H4 (cell line): ENCODE results near the gene PABPN1L. TPM values are rescaled to one million over a fixed set of nuclear protein-coding genes. Genes with fewer than 3 reads are reported as not detected.

Experiments
- DNase-seq: peaks from one replicate; pipeline ENCODE4 v3.0.0-alpha.2; 2015; ENCODE audit warnings: low spot score
- total RNA-seq: library from RNA; depleted of rRNA; stranded (reverse); fragments of >200 nt; shearing (Covaris generic); gene quantifications from 2 replicates; pipeline ENCODE4 v1.2.3, GENCODE V29; 2014

PABPN1L gene
- total RNA-seq, 1 experiment from 2014 or later, result not detected

DNA sequence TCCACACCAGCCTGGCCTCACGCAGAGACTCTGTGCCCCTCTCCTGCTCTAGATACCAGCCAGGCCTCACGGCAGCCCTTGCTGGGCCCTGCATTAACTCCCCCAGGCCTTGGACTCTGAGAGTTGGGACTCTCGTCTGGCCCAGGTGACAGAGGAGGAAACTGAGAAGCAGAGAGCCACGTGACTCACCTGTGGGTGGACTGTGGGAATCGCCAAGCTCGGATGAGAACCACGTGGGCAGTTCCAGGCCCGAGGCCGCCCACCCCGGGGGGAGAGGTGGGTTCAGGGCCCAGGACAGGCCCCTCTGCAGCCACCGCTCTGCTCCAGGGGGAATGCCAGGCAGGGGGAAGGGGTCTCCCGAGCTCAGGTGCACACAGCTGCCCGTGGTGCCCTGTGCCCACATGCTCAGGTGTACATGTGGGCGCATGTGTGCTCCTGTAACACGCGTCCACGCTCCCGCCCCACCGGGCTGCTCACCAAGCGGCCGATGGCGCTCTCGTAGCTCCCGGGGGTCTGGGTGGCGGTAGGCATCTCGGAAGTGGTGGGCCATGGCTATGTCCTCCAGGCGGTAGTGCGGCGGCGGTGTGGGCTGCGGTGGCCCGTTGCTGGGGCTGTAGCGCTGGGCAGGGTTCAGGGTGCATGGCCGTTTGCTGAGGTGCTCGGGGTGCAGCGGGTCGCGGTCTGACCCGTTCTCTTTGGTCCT lies 18.3 kb upstream of the PABPN1L start:
- DNase-seq, result no peak

- DNase-seq, result no peak
These were observed 17.5 kb upstream of the PABPN1L start for GRCh38 chr16:88883946-88884345.

- no peak for DNase-seq
These were observed 16.8 kb upstream of the PABPN1L start for GRCh38 chr16:88883117-88883895.

- DNase-seq, result no peak
These were observed 16.0 kb upstream of the PABPN1L start for GRCh38 chr16:88882358-88883030.

DNA sequence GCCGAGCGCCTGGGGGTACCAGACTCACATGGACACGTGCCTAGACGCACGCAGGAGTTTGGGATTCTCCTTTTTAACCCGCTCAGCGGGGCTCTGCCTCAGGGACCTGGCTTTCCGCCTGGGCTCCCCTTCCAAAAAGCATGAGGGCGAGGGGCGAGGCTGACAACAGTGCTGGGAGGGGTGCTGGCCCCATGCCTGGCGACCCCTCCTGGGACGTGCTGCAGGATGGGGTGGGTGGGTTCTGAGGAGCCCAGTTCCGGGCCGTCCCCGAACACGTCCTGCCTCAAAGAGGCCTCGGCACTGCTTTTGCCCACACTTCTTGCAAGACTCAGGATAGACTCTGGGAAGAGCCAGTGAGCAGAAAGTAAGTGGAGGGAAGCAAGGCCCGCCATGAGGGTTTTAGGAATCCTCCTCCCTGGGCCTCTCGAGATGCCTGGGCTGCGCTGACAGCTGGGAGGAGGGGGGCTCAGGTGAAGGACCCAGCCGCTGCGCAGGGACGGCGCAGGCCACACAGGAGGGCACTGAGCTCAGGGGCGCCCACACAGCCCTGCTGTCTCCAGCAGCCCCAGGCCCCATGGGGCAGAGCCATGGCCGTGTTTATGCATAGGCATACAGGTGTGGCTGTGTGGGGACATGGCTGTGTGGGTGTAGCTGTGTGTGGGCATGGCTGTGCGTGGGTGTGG lies 15.4 kb upstream of the PABPN1L start:
- no peak for DNase-seq

DNA sequence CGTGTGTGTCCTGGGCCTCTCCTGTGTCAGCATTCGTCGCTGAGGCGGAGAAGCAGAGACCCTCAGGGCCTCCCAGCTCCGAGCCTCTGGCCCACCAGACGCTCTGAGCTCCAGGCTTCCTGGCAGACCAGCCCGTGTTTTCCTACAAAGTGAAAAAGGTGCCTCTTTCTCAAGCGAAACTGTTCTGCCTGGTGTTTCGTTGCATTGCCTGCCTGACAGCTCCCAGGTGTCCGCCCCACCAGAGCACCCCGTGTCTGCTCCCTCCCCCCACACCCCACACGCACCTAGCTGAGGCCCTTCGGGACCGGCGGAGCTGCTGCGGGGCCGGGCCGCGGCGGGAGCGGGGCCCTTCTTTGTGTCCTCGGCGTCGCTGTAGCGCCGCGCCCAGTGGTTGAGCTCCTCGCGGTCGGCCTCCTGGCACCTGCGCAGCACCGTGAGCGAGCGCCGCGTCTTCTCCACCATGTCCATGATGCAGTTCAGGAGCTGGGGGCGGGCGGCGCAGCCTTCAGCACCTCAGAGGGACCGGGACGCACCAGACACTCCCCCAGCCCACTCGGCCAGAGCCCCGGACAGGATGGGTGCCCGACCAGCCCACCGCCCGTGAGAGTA lies 14.7 kb upstream of the PABPN1L start:
- DNase-seq, result no peak

DNA sequence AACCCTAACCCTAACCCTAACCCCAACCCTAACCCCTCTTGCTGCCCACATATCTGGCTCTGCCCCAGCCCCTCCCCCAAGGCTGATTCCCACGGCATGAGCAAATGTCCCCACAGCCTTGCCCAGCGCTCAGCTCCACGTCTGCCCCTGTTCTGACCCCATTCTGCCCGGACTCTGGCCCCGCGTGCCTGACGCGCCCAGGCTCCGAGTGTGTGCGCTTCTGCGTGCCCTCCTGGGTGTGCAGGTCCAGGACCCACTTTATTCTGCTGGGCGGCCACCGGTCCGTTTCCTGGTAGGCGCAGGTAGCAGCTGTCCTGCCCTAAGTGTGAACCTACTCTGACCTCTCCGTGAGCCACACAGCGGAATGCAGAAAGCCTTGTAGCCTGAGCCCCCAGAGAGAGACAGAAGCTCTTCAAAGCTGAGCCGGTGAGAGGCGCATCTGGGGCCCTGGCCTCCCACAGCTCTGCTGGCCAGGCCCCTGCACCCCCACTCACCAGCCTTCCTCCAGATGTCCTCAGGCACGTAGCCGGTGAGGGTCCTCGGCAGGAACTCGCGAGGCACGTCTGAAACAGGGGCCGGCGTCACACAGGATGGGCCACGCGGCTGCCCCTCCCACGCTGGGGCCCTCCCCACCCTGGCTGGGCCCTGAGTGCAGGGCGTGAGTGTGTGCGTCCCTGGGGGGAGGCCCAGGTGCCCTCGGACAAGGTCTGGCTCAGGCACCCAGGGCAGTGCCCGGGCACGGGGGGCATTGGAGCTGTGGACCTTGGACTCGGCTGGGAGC lies 14.0 kb upstream of the PABPN1L start:
- no peak for DNase-seq

GRCh38 chr16:88879788-88880055 lies 13.3 kb upstream of the PABPN1L start:
- no peak for DNase-seq

DNA sequence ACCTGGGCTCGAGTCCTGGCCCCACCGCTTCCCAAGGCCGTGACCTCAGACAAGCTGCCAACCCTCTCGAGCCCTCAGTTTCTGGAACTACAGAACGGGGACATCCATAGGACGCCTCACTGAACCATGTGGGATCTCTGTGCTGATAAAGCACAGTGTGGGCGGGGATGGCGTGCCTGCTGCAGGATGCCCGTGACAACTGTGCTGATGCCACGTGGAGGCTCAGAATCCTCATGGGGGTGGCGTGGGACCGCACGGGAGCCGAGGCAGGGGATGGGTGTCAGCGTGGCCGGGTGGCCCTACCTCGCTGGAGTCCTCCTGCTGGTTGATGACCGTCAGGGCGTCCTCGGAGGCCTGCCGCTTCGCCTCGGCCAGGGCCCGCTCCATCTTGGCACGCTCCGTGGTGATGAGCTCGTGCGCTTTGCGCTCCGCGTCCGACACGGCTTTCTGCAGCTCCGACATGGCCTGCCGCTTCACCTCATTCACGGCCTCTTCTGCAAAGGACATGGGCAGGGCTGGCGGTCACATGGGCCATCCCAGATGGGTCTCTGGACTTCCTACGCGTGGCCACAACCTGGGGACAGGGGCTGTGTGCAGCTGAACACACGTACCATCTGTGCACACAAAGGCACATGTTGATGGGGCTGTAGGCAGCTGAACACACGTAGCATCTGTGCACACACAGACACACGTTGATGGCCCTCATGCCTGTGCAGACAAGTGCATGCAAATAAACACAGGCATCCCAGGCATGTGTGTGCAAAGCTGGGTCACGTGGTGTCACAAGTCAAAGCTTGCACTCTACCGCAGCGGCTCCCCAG lies 12.7 kb upstream of the PABPN1L start:
- DNase-seq, result no peak

DNA sequence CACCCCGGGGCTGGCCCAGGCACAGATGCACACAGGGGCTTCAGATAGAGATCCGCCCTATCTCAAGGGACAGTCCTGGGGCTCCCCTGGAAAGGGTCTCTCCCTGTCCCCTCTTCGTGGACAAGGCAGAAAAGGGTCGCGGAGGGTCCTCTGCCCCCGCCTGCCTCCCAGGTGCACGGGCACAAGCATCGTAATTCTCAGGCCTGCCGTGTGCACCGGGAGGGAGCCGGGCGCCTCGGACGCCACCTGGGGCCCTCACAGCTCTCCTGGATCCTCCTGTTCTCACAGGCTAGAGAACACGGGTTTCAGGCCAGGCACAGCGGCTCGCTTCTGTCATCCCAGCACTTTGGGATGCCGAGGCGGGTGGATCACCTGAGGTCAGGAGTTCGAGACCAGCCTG lies 11.9 kb upstream of the PABPN1L start:
- no peak for DNase-seq

GRCh38 chr16:88877564-88878289 lies 11.3 kb upstream of the PABPN1L start:
- no peak for DNase-seq

DNA sequence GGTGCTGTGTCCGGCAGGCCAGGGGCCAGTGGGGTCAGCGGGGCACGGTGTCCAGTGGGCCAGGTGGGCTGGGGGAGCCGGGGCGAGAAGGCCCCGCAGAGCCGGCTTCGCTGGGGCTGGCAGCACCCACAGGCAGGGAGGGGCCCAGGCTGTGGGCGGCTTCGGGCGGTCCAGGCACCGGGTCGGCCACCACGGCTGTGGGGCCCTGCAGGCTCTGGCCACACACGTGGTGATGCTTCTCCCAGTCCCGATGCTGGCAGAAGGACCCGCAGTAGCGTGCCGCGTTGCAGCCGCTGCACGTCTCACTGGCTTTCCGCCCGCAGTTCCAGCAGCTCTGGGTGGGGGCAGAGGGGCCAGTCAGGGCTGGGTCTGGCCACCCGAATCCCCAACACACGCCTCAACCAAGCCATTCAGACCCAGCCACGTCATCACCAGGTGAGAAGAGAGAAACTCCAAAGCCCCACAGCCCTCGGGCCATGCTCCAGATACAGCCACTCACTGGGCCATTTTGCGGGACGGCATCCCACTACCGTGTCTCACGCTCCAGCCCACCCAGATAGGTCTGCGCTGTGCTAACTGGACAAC lies 10.6 kb upstream of the PABPN1L start:
- no peak for DNase-seq

DNA sequence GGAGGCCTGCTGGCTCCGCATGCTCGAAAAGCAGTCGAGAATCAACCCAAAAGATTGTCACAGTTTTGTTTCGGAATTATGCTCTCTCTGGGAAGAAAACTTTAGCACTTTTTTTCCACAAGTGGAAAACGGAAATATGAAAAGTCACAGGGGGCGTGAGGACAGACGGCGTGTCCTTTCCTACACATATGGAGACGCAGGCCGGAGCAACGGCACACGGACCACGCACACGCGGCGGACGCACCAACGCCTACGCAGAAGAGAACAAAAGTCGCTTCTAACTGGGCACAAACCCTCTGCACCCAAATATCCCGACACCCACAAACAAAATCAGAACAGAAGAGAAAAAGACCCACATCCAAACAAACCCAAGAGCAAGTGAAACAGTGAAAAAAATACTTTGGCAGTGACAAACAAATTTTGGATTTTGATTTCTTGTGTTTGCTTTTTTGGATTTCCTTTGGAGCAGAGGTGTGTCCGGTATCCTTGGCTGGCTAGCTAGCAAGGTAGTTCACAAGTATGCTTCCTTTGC lies 9.3 kb upstream of the PABPN1L start:
- DNase-seq, result no peak

GRCh38 chr16:88874938-88875599 lies 8.6 kb upstream of the PABPN1L start:
- no peak for DNase-seq

DNA sequence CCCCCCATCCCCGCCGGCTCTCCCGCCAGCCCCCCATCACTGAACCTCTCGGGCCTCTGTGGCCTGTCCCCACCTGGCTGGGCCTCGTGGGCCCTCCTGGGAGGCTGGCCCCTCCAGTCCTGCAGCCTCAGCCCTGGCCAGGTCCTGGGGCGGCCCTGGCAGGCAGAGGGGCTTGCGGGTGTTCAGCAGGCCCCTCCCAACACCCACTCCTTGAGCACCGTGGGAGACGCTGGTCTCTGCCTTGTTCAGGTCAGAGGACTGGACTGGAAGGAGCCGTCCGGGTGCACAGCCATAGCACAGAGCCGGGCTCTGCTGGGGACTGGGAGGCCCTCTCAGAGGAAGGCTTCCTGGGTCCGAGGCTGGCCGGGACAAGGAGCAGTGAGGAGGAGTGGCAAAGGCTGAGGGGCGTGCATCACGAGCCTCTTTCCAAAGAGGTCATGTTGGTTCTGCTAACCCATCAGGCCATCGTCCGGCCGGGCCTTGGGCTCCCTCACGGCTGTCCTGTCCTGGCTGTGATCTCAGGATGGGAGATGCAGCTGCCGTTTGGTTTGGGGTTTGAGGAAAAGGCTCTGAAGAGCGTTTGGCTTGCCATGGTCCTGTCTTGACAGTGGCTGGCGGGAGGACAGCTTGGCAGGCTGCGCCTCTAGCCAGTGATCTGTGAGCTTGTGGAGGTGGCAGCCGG lies 6.3 kb upstream of the PABPN1L start:
- no peak for DNase-seq

DNA sequence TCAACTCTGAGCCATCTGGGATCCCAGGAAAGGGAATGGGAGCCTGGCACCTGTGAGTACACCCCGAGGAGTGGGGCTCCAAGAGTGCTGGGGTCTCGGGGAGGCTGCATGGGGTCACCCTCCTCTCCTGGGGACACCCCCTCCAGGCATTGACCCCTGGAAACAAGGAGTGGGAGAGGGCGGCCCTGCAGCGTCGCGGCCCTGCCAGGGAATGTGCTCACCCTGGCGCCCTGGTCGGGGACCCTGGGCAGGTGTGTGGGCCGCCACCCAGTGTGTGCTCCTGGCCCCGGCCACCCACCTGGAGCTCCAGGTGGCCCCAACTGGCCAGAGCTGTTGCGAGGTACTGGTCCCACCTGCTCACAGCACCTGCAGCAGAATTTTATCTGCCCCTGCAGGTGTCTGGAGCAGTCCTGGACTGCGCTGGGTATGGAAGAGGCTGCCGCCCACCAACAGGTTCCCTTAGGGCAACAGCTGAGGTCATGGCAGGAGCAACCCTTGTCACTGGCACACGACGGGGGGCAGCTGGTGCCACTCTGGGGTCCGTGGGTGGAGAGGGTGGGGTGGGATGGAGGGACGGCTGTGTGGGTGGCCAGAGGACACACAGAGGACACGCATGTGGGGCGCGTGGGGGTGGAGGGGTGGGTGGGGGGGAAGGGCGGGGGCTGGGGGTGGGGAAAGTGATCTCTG lies 5.4 kb upstream of the PABPN1L start:
- DNase-seq, result no peak

DNA sequence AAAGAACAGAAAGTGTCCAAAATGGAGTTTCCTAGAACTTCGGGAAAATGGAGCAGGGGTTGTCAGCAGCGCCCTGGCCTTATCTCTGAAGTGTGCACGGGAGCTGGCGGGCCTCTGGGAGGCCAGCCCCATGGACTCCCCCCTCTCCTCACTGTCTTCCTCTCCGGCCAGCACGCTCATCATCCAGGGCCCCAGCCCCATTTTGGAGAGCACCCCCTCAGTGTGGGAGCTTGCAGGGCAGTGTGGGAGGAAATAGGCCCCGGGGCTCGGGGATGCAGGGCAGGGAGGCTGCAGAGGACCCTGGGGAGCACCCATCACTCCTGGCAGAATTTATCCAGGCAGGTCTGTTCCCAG lies 4.9 kb upstream of the PABPN1L start:
- DNase-seq, result no peak
